Hepatocyte (in vitro differentiated cells): ENCODE data around the gene CMTM7. TPM values are rescaled to one million over a fixed set of nuclear protein-coding genes. Genes with fewer than 3 reads are reported as not detected.

Source experiments
- DNase-seq: peaks from one replicate; pipeline ENCODE4 v3.0.0-alpha.2; 2016; ENCODE audit warnings: low spot score
- H2AFZ ChIP-seq: fragments of 200-600 bp; sonication (generic); 2 replicates; pipeline ENCODE4 v1.6.0; 2016; ENCODE audit warnings: antibody characterized with exemption, mild to moderate bottlenecking
- H3K27ac ChIP-seq: fragments of 200-600 bp; sonication (generic); 2 replicates; pipeline ENCODE4 v1.5.1; 2016; ENCODE audit warnings: mild to moderate bottlenecking
- H3K27me3 ChIP-seq: fragments of 200-600 bp; sonication (generic); 2 replicates; pipeline ENCODE4 v1.6.1; 2016
- H3K36me3 ChIP-seq: fragments of 200-600 bp; sonication (generic); replicated peaks from 2 replicates; pipeline ENCODE4 v1.5.1; 2016; ENCODE audit warnings: low read depth; ENCODE audit not compliant: insufficient read depth
- H3K4me1 ChIP-seq: fragments of 200-600 bp; sonication (generic); 2 replicates; pipeline ENCODE4 v1.5.1; 2016; ENCODE audit warnings: mild to moderate bottlenecking, moderate library complexity; ENCODE audit not compliant: insufficient read depth
- H3K4me2 ChIP-seq: fragments of 200-600 bp; sonication (generic); 2 replicates; pipeline ENCODE4 v1.6.0; 2016
- H3K4me3 ChIP-seq: fragments of 200-600 bp; sonication (generic); 2 replicates; pipeline ENCODE4 v1.5.1; 2016; ENCODE audit warnings: mild to moderate bottlenecking
- H3K79me2 ChIP-seq: fragments of 200-600 bp; sonication (generic); 2 replicates; pipeline ENCODE4 v1.6.0; 2017; ENCODE audit warnings: mild to moderate bottlenecking
- H3K9me2 ChIP-seq: fragments of 200-600 bp; sonication (generic); replicated peaks from 2 replicates; pipeline ENCODE4 v1.6.0; 2017; ENCODE audit warnings: mild to moderate bottlenecking; ENCODE audit not compliant: insufficient read depth
- H3K9me3 ChIP-seq: fragments of 200-600 bp; sonication (generic); 2 replicates; pipeline ENCODE4 v1.5.1; 2016; ENCODE audit warnings: low read depth, mild to moderate bottlenecking
- H4K20me1 ChIP-seq: fragments of 200-600 bp; sonication (generic); 2 replicates; pipeline ENCODE4 v1.6.0; 2016; ENCODE audit warnings: mild to moderate bottlenecking; ENCODE audit not compliant: insufficient read depth, poor library complexity, severe bottlenecking
- EZH2 ChIP-seq: fragments of 200-600 bp; sonication (generic); IDR thresholded peaks from 2 replicates; pipeline ENCODE4 v1.6.1; 2016; ENCODE audit warnings: antibody characterized with exemption, mild to moderate bottlenecking, borderline replicate concordance
- EZH2phosphoT487 ChIP-seq: fragments of 200-600 bp; sonication (generic); IDR thresholded peaks from one replicate; pipeline ENCODE4 v1.6.1; 2018; ENCODE audit warnings: antibody characterized with exemption, mild to moderate bottlenecking, low read depth, moderate library complexity; ENCODE audit not compliant: unreplicated experiment, severe bottlenecking
- WGBS: methylation state at CpG from one replicate; pipeline ENCODE4 v1.1.6; 2016; ENCODE audit warnings: low lambda C conversion rate; ENCODE audit errors: missing lambda C conversion rate; 5-methylcytosine and 5-hydroxymethylcytosine counted together
- polyA plus RNA-seq: library from polyadenylated mRNA; unstranded; fragments of >200 nt; fragmentation: Nextera tagmentation; extraction: Ambion mirVana; gene quantifications from 2 replicates; pipeline ENCODE4 v1.2.1, GENCODE V29; 2016
- total RNA-seq: library from RNA; depleted of rRNA; stranded (reverse); fragments of >200 nt; gene quantifications from 2 replicates; pipeline ENCODE4 v1.2.3, GENCODE V29; 2014
- TF ChIP-seq, protein P1 (sequence below): fragments of 200-600 bp; sonication (generic); IDR thresholded peaks from 2 replicates; pipeline ENCODE4 v1.5.1; 2016; ENCODE audit warnings: antibody characterized with exemption, mild to moderate bottlenecking; ENCODE audit not compliant: poor library complexity

CMTM7 gene
- total and polyA plus RNA-seq, 2 experiments from 2014 or later = 6.1 to 63.0 TPM

DNA sequence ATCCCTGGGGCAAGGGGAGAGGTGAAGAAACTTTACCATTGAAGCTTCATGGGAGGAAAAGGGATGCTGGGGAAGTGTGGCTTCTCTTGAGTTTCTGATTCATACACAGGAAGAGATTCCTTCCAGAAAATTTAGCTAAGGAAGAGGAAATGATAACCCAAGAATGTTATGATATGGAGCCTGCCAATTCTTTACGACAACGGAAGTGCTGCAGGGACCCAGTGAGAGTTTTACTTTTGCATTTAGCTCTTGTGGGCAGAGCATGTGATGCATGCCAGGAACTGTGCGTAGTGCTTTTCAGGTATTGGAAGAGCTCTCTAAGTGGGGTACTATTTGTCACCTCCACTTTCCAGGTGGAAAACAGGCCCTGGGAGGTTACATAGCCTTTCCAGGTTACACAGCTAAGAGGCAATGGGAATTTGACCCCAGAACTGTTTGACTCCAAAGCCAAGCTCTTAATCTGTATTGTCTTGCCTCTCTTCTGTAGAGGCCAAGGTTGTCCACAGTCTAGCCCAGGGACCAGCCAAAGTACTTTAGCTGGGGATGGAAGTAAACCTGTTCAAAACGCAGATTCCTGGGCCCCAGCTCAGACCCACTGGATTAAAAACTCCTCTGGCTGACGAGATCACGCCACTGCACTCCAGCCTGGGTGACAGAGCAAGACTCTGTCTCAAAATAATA is 23.0 kb downstream of the CMTM7 start:
- no peak overlapping the region for H3K27ac ChIP-seq
- no peak overlapping the region for H3K4me3 ChIP-seq
- no peaks in the 10 kb centered on the region for H3K9me3 ChIP-seq
- no peak overlapping the region for H3K4me2 ChIP-seq
- no peaks in the 10 kb centered on the region for H3K27me3 ChIP-seq
- no peaks in the 10 kb centered on the region for H4K20me1 ChIP-seq
- 95% methylated on average over 6 of the region's 6 CpGs for WGBS
- H3K36me3 ChIP-seq = no peaks in the 10 kb centered on the region
- H3K9me2 ChIP-seq = no peaks in the 10 kb centered on the region
- no peak overlapping the region for H2AFZ ChIP-seq
- H3K79me2 ChIP-seq = peaks cover 41% of the 10 kb centered on the region
- H3K4me1 ChIP-seq = no peaks in the 10 kb centered on the region
- no peak for TF ChIP-seq EZH2phosphoT487
- TF ChIP-seq EZH2 = no peak
- DNase-seq = no peak

DNA sequence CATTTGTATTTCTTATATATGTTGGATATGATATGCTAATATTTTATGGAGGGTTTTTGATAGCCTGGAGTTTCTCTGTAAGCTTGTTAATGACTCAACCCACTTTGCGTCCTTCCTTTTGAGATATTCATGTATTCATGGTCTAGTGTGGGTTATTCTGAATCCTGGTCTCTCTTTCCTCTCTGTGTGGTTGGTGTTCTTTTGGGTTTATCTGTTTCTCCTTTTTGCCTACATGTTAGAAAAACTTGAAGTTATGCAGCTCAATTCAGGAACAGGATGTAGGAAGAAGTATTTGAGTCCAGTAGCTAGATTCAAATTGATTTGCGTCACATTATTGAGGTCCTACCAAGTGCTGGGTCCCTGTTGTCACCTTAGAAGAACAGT is 28.1 kb downstream of the CMTM7 start:
- Histone ChIP-seq H3K79me2 (peaks cover 58% of the 10 kb centered on the region), H2AFZ (no peak overlapping the region)
- WGBS = 96% methylated on average over 2 of the region's 2 CpGs

DNA sequence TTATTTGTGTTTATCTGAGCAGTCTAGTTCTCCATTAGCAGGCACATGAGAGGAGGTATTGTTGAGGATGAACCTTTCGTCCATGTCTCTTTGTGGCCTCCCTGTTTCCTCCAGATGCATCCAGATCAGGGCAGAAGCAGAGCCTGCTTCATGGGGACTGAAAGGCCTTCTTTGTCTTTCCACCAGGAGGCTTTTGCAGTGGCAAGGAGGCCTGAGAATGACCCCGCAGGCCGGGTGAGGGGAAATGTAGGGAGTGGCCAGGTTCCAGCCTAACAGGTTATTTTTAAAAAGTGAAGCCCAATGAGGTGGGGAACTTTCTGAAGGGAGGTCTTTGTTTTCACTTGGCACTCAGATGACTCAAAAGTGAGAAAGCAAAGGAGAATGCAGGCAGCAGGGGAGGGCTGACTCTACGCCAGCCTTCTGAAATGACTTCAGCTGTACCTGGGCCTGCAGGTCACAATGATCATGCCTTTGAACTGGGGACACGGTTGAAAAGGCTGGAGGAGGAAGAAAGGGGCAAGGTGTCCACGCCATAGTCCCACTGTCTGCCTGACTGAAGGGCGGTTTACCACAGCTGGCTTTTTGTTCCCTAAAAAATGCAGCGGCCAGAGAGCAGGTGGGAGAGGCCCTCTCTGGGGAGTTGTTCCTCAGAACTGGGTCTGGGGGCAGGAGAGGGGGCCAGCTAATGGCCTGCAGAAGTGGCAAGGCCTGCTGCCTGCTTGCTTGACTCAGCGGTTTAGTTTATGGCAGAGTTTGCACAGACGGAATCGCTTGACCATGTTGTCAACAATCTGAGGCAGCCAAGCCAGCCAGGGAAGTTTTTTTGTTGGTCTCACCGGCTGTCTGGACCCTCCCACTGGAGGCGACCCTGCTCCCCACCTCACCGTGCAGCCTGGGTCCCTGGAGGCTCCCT is 28.7 kb downstream of the CMTM7 start:
- H3K4me1 ChIP-seq = peaks cover 27% of the 10 kb centered on the region

More for the DNA sequence above, 28.1 kb downstream of the CMTM7 start:
- Histone ChIP-seq H3K27ac (peak overlapping the region; percentile 88), H4K20me1 (no peaks in the 10 kb centered on the region), H3K27me3 (no peaks in the 10 kb centered on the region), H3K9me2 (no peaks in the 10 kb centered on the region), H3K4me2 (peak overlapping the region; percentile 54), H3K36me3 (no peaks in the 10 kb centered on the region), H3K9me3 (no peaks in the 10 kb centered on the region), H3K4me3 (no peak overlapping the region), H3K4me1 (peaks cover 27% of the 10 kb centered on the region)
- no peak for DNase-seq
- TF ChIP-seq EZH2 = no peak
- TF ChIP-seq, protein P1, sequence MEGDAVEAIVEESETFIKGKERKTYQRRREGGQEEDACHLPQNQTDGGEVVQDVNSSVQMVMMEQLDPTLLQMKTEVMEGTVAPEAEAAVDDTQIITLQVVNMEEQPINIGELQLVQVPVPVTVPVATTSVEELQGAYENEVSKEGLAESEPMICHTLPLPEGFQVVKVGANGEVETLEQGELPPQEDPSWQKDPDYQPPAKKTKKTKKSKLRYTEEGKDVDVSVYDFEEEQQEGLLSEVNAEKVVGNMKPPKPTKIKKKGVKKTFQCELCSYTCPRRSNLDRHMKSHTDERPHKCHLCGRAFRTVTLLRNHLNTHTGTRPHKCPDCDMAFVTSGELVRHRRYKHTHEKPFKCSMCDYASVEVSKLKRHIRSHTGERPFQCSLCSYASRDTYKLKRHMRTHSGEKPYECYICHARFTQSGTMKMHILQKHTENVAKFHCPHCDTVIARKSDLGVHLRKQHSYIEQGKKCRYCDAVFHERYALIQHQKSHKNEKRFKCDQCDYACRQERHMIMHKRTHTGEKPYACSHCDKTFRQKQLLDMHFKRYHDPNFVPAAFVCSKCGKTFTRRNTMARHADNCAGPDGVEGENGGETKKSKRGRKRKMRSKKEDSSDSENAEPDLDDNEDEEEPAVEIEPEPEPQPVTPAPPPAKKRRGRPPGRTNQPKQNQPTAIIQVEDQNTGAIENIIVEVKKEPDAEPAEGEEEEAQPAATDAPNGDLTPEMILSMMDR = no peak

More for the DNA sequence above, 28.7 kb downstream of the CMTM7 start:
- no peaks in the 10 kb centered on the region for H3K36me3 ChIP-seq
- no peaks in the 10 kb centered on the region for H3K27me3 ChIP-seq
- TF ChIP-seq EZH2phosphoT487 (no peak), EZH2 (no peak)
- TF ChIP-seq, protein P1 = no peak
- WGBS = 57% methylated on average over 14 of the region's 14 CpGs
- H3K9me2 ChIP-seq = no peaks in the 10 kb centered on the region
- H2AFZ ChIP-seq = no peak overlapping the region
- peaks cover 54% of the 10 kb centered on the region for H3K79me2 ChIP-seq
- H4K20me1 ChIP-seq = no peaks in the 10 kb centered on the region
- DNase-seq = peak; percentile 55
- H3K4me2 ChIP-seq = peak overlapping the region; percentile 54
- no peaks in the 10 kb centered on the region for H3K9me3 ChIP-seq
- peak overlapping the region; percentile 88 for H3K27ac ChIP-seq
- no peak overlapping the region for H3K4me3 ChIP-seq
